Heart left ventricle (tissue), 13 donors: ENCODE results near the gene KLHL2.
"Not testable (repeated sequence)": the region's sequence is repeated elsewhere in the genome, so short reads cannot be mapped to it uniquely, and the experiment has no call there.

Experiments used
- CTCF ChIP-seq, 12 donors: fragments of 200-600 bp; sonication (generic) in 4 of 12; IDR thresholded peaks; one replicate each; pipeline versions ENCODE4 v1.5.0 to v1.8.0; 2018 to 2022; ENCODE audit warnings: antibody characterized with exemption in 12 of 12, mild to moderate bottlenecking in 5 of 12
- POLR2A ChIP-seq, 2 donors: fragments of 450-650 bp; IDR thresholded peaks; one replicate each; pipeline ENCODE4 v1.6.1; 2017; ENCODE audit warnings: antibody characterized with exemption in 2 of 2, mild to moderate bottlenecking in 2 of 2, moderate library complexity in 2 of 2
- donor health status: ischemic (EF 13 %, LVEDD 7.1; RV severe dilation, severe dysfunction).
- donor health status: DM: no; HTN: yes; CAD: no.
- donor health status: DM: no; HTN: no; CAD: no.
- donor health status: ischemic (EF 25% LVEDD 6.9; RV normal size, moderate dysfunction).
- donor health status: ischemic (EF 25% LVEDD 5.7; RV mildly dilated, moderate dysfunction).
- donor health status: ischemic (EF 35%, LVEDD 5.7; RV mildly dilated, moderate dysfunction).
- donor health status: nonischemic (EF 11% LVEDD 7.7; RV severe dilation, severe dysfunction).
- donor health status: DM: yes; HTN: yes; CAD: no.
- donor health status: PGD.
- donor health status: ischemic (EF 29% LVEDD 5.4; RV normal size, mild dysfunction).
- donor health status: nonischemic (EF 23%, LVEDD 6.1; RV moderate dilation, normal function).

GRCh38 chr4:165256074-165256659, 48.8 kb downstream of the KLHL2 start:
- TF ChIP-seq CTCF, POLR2A (IDR thresholded peaks at IDR 0.05): not testable (repeated sequence)
